GM21367 (cell line): ENCODE measurements around the gene BBOF1.
"Not testable (repeated sequence)": the region's sequence is repeated elsewhere in the genome, so short reads cannot be mapped to it uniquely, and the experiment has no call there.

Experiments used
- ATAC-seq: cut with Tn5 transposase; IDR thresholded peaks from one replicate; pipeline ENCODE4 v1.9.1; 2021; ENCODE audit not compliant: unreplicated experiment

BBOF1 gene

GRCh38 chr14:74085828-74086227, 66.7 kb downstream of the BBOF1 start:
- ATAC-seq, result no peak

- ATAC-seq, result no peak
Observed at GRCh38 chr14:74089251-74090020, 70.3 kb downstream of the BBOF1 start.

GRCh38 chr14:74105381-74105780, 86.2 kb downstream of the BBOF1 start:
- no peak for ATAC-seq

- ATAC-seq, result no peak
Observed at GRCh38 chr14:74109369-74109768, 90.2 kb downstream of the BBOF1 start.

GRCh38 chr14:74111395-74112216, 92.5 kb downstream of the BBOF1 start:
- not testable (repeated sequence) for ATAC-seq
